ENCODE results near the gene LTF.

The LTF gene

DNA sequence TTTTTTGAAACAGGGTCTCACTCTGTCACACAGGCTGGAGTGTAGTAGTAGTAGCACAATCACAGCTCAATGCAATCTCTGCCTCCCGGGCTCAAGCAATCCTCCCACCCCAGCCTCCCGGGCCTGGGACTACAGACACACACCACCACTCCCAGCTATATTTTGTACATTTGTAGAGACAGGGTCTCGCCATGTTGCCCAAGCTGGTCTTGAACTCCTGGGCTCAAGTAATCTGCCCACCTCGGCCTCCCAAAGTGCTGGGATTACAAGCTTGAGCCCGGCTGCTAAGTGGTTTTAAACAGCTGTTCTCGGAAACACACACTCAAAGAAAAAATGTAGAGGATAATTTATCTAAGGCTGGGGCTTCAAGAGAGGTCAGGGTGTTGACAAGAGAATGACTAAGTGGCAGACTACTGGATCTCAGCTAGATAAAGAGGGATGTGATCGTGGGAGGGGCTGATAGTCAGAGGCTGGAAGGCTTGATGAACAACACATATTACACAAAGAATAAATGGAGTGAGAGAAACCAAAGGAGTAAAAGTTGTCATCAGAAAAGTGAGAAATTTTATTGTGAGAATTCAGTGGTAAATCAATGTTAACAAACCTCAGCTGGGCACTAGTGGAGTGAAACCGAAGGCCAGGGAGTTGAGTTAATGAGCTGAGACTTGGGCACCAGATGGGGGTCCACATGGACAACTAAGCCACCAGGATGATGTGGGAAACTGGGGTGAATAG lies 64.5 kb downstream of the LTF start:
- H3K9me3 ChIP-seq (replicated peaks; ENCODE audit: insufficient read depth, low read length), result no peaks in the 10 kb centered on the region
- DNase-seq, result no peak
- no peak for TF ChIP-seq EZH2 (optimal IDR thresholded peaks at IDR 0.05; ENCODE audit: low read depth, low read length)
- TF ChIP-seq, protein P1, sequence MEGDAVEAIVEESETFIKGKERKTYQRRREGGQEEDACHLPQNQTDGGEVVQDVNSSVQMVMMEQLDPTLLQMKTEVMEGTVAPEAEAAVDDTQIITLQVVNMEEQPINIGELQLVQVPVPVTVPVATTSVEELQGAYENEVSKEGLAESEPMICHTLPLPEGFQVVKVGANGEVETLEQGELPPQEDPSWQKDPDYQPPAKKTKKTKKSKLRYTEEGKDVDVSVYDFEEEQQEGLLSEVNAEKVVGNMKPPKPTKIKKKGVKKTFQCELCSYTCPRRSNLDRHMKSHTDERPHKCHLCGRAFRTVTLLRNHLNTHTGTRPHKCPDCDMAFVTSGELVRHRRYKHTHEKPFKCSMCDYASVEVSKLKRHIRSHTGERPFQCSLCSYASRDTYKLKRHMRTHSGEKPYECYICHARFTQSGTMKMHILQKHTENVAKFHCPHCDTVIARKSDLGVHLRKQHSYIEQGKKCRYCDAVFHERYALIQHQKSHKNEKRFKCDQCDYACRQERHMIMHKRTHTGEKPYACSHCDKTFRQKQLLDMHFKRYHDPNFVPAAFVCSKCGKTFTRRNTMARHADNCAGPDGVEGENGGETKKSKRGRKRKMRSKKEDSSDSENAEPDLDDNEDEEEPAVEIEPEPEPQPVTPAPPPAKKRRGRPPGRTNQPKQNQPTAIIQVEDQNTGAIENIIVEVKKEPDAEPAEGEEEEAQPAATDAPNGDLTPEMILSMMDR (IDR thresholded peaks at IDR 0.05; ENCODE audit: low read length), result no peak
- no peak for TF ChIP-seq EZH2phosphoT487 (IDR thresholded peaks at IDR 0.05; ENCODE audit: low read length)

DNA sequence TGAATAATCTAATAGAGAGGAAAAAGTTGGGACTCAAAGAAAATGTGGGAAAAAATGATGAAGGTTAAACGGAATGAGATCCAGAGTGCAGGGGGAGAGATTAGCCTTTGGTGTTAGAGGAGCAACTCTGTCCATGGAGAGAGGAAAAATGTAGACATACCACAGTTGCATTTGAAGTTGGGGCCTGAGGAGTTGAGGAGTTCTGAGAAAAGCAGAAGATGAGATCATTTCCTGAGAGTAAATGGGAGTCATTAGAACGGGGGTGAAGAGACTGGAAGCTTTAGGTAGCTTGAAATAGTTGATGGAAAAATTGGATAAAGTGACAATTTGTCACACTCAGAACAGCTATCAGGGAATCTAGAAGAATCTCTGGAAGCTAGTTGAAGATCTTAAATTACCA lies 65.1 kb downstream of the LTF start:
- TF ChIP-seq EZH2phosphoT487 (IDR thresholded peaks at IDR 0.05; ENCODE audit: low read length) (no peak), EZH2 (optimal IDR thresholded peaks at IDR 0.05; ENCODE audit: low read depth, low read length) (no peak)
- TF ChIP-seq, protein P1 (IDR thresholded peaks at IDR 0.05; ENCODE audit: low read length), result no peak
- Histone ChIP-seq H3K9me2 (replicated peaks; ENCODE audit: insufficient read depth, low read length) (no peaks in the 10 kb centered on the region), H3K9me3 (replicated peaks; ENCODE audit: insufficient read depth, low read length) (no peaks in the 10 kb centered on the region), H3K27ac (ENCODE audit: low read length) (no peak overlapping the region), H3K36me3 (replicated peaks; ENCODE audit: insufficient read depth, low read length) (no peaks in the 10 kb centered on the region), H3K9ac (ENCODE audit: low read length) (no peak overlapping the region), H3K27me3 (replicated peaks; ENCODE audit: insufficient read depth, low read length) (no peaks in the 10 kb centered on the region), H3K4me1 (ENCODE audit: low read length) (peaks cover 46% of the 10 kb centered on the region), H4K20me1 (ENCODE audit: insufficient read depth, low read length) (no peaks in the 10 kb centered on the region), H3K79me2 (ENCODE audit: low read length) (no peaks in the 10 kb centered on the region), H2AFZ (ENCODE audit: low read length) (no peak overlapping the region), H3K4me2 (ENCODE audit: low read depth, low read length) (peak overlapping the region; percentile 2; the same call in 1 of the 2 replicates), H3K4me3 (ENCODE audit: low read length) (no peak overlapping the region), H3F3A (ENCODE audit: insufficient read depth, low read length) (peaks cover 12% of the 10 kb centered on the region; the same call in 1 of the 2 replicates)
- DNase-seq, result no peak

More for the DNA sequence above, 64.5 kb downstream of the LTF start:
- Histone ChIP-seq H3K36me3 (replicated peaks; ENCODE audit: insufficient read depth, low read length) (no peaks in the 10 kb centered on the region), H3K79me2 (ENCODE audit: low read length) (no peaks in the 10 kb centered on the region), H3K4me1 (ENCODE audit: low read length) (peaks cover 40% of the 10 kb centered on the region), H4K20me1 (ENCODE audit: insufficient read depth, low read length) (no peaks in the 10 kb centered on the region), H3K27me3 (replicated peaks; ENCODE audit: insufficient read depth, low read length) (no peaks in the 10 kb centered on the region), H2AFZ (ENCODE audit: low read length) (no peak overlapping the region), H3K4me3 (ENCODE audit: low read length) (no peak overlapping the region), H3K9ac (ENCODE audit: low read length) (no peak overlapping the region), H3K9me2 (replicated peaks; ENCODE audit: insufficient read depth, low read length) (no peaks in the 10 kb centered on the region), H3K4me2 (ENCODE audit: low read depth, low read length) (no peak overlapping the region), H3K27ac (ENCODE audit: low read length) (no peak overlapping the region), H3F3A (ENCODE audit: insufficient read depth, low read length) (peaks cover 12% of the 10 kb centered on the region; the same call in 1 of the 2 replicates)

DNA sequence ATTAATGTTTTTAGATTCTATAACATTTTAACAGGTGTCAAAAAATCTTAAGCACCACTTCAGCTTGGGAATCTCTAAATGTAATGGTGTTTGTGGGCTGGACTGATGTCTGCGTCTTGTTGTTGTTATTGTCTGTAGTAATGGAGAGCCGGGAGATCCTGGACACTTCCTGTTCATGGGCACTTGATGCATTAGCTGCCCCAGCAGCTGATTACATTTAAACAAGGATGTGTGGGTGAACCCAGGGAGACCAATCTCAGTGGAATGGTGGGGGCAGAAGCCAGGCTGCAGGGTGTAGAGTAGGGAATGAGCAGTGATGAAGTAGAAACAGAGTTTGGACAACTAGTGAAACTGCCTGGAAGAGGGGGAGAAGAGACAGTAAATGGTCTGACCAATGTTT lies 65.6 kb downstream of the LTF start:
- Histone ChIP-seq H3K4me2 (ENCODE audit: low read depth, low read length) (peak overlapping the region; percentile 2; the same call in 1 of the 2 replicates), H3K9ac (ENCODE audit: low read length) (no peak overlapping the region), H3K9me2 (replicated peaks; ENCODE audit: insufficient read depth, low read length) (no peaks in the 10 kb centered on the region), H3K79me2 (ENCODE audit: low read length) (no peaks in the 10 kb centered on the region), H3F3A (ENCODE audit: insufficient read depth, low read length) (peaks cover 13% of the 10 kb centered on the region; the same call in 1 of the 2 replicates), H2AFZ (ENCODE audit: low read length) (no peak overlapping the region), H3K27ac (ENCODE audit: low read length) (no peak overlapping the region), H3K4me1 (ENCODE audit: low read length) (peaks cover 50% of the 10 kb centered on the region), H3K27me3 (replicated peaks; ENCODE audit: insufficient read depth, low read length) (no peaks in the 10 kb centered on the region), H3K9me3 (replicated peaks; ENCODE audit: insufficient read depth, low read length) (no peaks in the 10 kb centered on the region), H4K20me1 (ENCODE audit: insufficient read depth, low read length) (no peaks in the 10 kb centered on the region), H3K4me3 (ENCODE audit: low read length) (no peak overlapping the region), H3K36me3 (replicated peaks; ENCODE audit: insufficient read depth, low read length) (no peaks in the 10 kb centered on the region)
- no peak for DNase-seq
- TF ChIP-seq EZH2phosphoT487 (IDR thresholded peaks at IDR 0.05; ENCODE audit: low read length) (no peak), EZH2 (optimal IDR thresholded peaks at IDR 0.05; ENCODE audit: low read depth, low read length) (no peak)
- TF ChIP-seq, protein P1 (IDR thresholded peaks at IDR 0.05; ENCODE audit: low read length), result no peak
